CD4-positive, alpha-beta T cell treated with Interleukin-15 for 1 hour (primary cell): ENCODE measurements around the gene PARP1.
"Not testable (repeated sequence)": the region's sequence is repeated elsewhere in the genome, so short reads cannot be mapped to it uniquely, and the experiment has no call there.

ENCODE experiments used
- DNase-seq: peaks from one replicate; pipeline ENCODE4 v3.0.0-alpha.2; 2020

Gene PARP1

DNA sequence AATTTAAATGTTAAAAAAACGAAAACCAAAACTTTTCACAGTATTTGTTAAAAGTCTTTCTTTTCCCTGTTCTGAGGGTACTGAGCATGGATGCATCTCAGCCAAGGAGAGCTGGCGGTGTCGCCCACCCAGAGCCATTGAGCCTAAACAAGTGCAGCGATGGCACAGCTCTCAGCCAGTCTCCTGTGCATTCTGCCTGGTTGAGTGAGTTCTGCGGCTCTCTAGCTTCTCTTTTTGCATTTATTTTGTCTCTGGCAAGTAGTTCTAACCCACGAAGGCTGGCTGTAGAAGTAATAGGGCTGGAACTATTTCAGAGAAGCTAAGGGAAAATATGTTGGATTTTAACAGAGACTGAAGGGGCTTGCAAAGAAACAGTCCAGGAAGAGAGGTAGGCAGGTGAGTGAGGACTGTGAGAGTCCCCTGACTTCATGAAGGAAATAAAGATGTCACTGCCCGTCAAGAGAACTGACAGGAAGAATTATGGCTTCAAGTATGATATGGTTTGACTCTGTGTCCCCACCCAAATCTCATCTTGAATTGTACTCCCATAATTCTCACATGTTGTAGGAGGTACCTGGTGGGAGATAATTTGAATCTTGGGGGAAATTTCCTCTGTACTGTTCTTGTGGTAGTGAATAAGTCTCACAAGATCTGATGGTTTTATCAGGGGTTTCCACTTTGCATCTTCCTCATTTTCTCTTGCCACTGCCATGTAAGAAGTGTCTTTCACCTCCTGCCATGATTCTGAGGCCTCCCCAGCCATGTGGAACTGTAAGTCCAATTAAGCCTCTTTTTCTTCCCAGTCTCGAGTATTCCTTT lies 63.2 kb downstream of the PARP1 start:
- no peak for DNase-seq

DNA sequence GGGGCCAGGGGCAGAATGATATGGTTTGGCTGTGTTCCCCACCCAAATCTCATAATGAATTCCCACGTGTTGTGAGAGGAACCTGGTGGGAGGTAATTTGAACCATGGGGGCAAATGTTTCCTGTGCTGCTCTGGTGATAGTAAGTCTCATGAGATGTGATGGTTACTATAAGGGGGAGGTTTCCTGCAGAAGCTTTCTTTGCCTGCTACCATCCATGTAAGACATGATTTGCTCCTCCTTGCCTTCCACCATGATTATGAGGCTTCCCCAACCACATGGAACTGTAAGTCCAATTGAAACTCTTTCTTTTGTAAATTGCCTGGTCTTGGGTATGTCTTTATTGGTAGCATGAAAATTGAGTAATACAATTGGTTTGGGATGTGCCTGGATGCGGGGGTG lies 65.2 kb downstream of the PARP1 start:
- no peak for DNase-seq

- DNase-seq = not testable (repeated sequence)
Measured at GRCh38 chr1:226340111-226340510, 67.8 kb downstream of the PARP1 start.

GRCh38 chr1:226337276-226337875 lies 70.5 kb downstream of the PARP1 start:
- DNase-seq = no peak

GRCh38 chr1:226335661-226336060 lies 72.2 kb downstream of the PARP1 start:
- no peak for DNase-seq

- no peak for DNase-seq
Measured at GRCh38 chr1:226332947-226333346, 74.9 kb downstream of the PARP1 start.

- DNase-seq = no peak
Measured at GRCh38 chr1:226329237-226329636, 78.7 kb downstream of the PARP1 start.

DNA sequence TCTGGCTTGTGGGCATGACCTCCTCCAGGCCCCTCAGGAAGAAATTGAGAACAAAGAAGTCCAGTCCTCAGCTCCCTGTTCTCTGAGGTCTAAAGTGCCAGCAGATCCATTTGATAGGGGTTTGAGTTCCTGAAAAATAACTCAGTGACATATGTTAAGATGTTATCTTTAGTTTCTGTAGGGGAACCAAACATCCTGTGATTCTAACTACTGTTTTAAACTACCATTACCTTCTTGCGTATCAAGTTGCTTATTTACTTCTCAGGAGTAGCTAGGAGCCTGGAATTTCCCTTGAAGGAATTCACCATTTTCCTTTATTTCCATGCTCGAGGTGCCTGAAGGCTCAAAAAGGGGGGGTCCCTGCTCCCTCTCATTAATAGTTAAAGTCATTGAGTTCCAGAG lies 80.1 kb downstream of the PARP1 start:
- DNase-seq = no peak

GRCh38 chr1:226325178-226325577 lies 82.7 kb downstream of the PARP1 start:
- DNase-seq = no peak

GRCh38 chr1:226324479-226324878 lies 83.4 kb downstream of the PARP1 start:
- no peak for DNase-seq

DNA sequence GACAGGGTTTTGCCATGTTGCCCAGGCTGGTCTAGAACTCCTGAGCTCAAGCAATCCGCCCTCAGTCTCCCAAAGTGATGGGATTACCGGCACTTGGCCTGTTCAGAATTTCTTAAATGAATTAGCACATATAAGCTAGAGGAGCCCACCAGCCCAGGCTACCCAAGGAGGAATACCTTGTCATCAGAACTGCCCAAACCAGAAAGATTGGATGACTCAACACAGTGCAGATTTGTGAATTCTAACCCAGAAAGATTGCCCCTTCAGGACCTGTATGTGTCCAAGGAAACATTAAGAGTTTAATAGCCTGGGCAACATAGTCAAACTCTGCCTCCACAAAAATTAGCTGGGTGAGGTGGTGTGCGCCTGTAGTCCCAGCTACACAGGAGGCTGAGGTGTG lies 84.9 kb downstream of the PARP1 start:
- DNase-seq = no peak

DNA sequence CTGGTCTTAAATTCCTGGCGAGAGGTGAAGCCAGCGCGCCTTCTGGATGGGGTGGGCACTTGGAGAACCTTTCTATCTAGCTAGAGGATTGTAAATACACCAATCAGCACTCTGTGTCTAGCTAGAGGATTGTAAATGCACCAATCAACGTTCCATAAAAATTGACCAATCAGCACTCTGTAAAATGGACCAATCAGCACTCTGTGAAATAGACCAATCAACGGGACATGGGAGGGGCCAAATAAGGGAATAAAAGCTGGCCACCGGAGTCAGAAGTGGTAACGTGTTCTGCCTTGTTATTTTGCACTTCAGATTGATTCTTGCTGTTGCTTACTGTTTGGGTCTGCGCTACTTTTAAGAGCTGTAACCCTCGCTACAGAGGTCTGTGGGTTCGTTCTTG lies 87.0 kb downstream of the PARP1 start:
- no peak for DNase-seq

DNA sequence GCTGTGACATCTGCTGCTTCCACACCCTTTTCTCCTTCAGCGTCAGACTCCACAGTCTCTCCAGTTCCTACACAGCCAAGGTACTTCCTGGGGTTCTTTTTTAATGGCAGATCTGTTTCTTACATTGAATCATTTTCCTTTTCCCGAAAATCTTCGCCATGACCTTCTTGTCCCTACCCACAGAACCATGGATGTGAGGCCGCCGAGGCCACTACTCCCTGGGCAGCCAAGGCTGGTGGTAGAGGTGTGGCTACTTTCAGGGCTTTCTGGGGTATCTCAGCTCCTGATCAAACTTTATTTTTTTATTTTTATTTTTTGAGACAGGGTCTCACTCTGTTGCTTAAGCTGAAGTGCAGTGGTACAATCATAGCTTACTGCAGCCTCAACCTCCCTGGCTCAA lies 89.4 kb downstream of the PARP1 start:
- no peak for DNase-seq

- DNase-seq = no peak
Measured at GRCh38 chr1:226314055-226314454, 93.8 kb downstream of the PARP1 start.

- no peak for DNase-seq
Measured at GRCh38 chr1:226312065-226312464, 95.8 kb downstream of the PARP1 start.

GRCh38 chr1:226311376-226311775 lies 96.5 kb downstream of the PARP1 start:
- no peak for DNase-seq
